Measurements from ENCODE around the gene CDCA3. TPM values are rescaled to one million over a fixed set of nuclear protein-coding genes. Genes with fewer than 3 reads are reported as not detected.

The CDCA3 gene
- total RNA-seq, 1 experiment from 2014 or later: 107 TPM

GRCh38 chr12:6821591-6822425 lies 29.3 kb downstream of the CDCA3 start, which contains the start of gene GPR162:
Gene GPR162, plus strand, starts transcription at chr12:6821821. Its CDS starts 2,078 bp downstream, at chr12:6823899.
- H3K9me3 ChIP-seq (ENCODE audit: low read depth, low read length, poor library complexity, severe bottlenecking): no peaks in the 10 kb centered on the region
- POLR2A ChIA-PET (ENCODE audit: low non-redundant PET): interaction anchor here (0.8 kb wide), 1 partner anchor 132 kb away, joined by 6 read pairs; no protein-coding TSS in a partner anchor
- peak within 1 kb of the TSS; percentile 62 for H3K4me3 ChIP-seq (ENCODE audit: low read depth, low read length, poor library complexity, severe bottlenecking)
- H3K4me1 ChIP-seq (ENCODE audit: insufficient read depth, low read length, poor library complexity, severe bottlenecking): peaks cover 29% of the 10 kb centered on the region
- BruUV-seq (replicated peaks): no TSS peak
- no peak for TF ChIP-seq EZH2 (IDR thresholded peaks at IDR 0.05; ENCODE audit: borderline replicate concordance, low read depth, low read length, poor library complexity, severe bottlenecking)
- no peak for TF ChIP-seq CTCF (conservative IDR thresholded peaks at IDR 0.05; ENCODE audit: low read depth, low read length)
- H3K27me3 ChIP-seq (replicated peaks; ENCODE audit: insufficient read depth, low read depth, low read length, poor library complexity): no peaks in the 10 kb centered on the region
- no peaks in the 10 kb centered on the region for H3K36me3 ChIP-seq (ENCODE audit: insufficient read depth, low read length, poor library complexity, severe bottlenecking)
- intact Hi-C loops (cut with micrococcal nuclease; ENCODE audit: unreplicated experiment): no loop called here
- peak; percentile 81 for DNase-seq (ENCODE audit: low spot score)
- CTCF ChIA-PET: interaction anchor here (0.5 to 1.9 kb wide), 4 partner anchors 47 to 157 kb away, joined by 3 to 6 read pairs (median 5); partner anchors contain the start of gene MLF2
- H3K27ac ChIP-seq (ENCODE audit: low read depth, low read length, poor library complexity, severe bottlenecking): peak within 1 kb of the TSS; percentile 69

GRCh38 chr12:6820166-6820565 lies 30.9 kb downstream of the CDCA3 start:
- no peak for TF ChIP-seq EZH2 (IDR thresholded peaks at IDR 0.05; ENCODE audit: borderline replicate concordance, low read depth, low read length, poor library complexity, severe bottlenecking)
- TF ChIP-seq CTCF (conservative IDR thresholded peaks at IDR 0.05; ENCODE audit: low read depth, low read length): no peak
- Histone ChIP-seq H3K27ac (ENCODE audit: low read depth, low read length, poor library complexity, severe bottlenecking) (no peak overlapping the region), H3K9me3 (ENCODE audit: low read depth, low read length, poor library complexity, severe bottlenecking) (no peaks in the 10 kb centered on the region), H3K27me3 (replicated peaks; ENCODE audit: insufficient read depth, low read depth, low read length, poor library complexity) (no peaks in the 10 kb centered on the region), H3K36me3 (ENCODE audit: insufficient read depth, low read length, poor library complexity, severe bottlenecking) (no peaks in the 10 kb centered on the region), H3K4me3 (ENCODE audit: low read depth, low read length, poor library complexity, severe bottlenecking) (no peak overlapping the region), H3K4me1 (ENCODE audit: insufficient read depth, low read length, poor library complexity, severe bottlenecking) (peaks cover 22% of the 10 kb centered on the region)
- intact Hi-C loops (cut with micrococcal nuclease; ENCODE audit: unreplicated experiment): no loop called here
- DNase-seq (ENCODE audit: low spot score): no peak
- POLR2A ChIA-PET (ENCODE audit: low non-redundant PET): no interaction called here
- CTCF ChIA-PET: no interaction called here
- BruUV-seq (replicated peaks): no TSS peak

- TF ChIP-seq CTCF (conservative IDR thresholded peaks at IDR 0.05; ENCODE audit: low read depth, low read length): no peak
- TF ChIP-seq EZH2 (IDR thresholded peaks at IDR 0.05; ENCODE audit: borderline replicate concordance, low read depth, low read length, poor library complexity, severe bottlenecking): no peak
These were observed 31.7 kb downstream of the CDCA3 start for GRCh38 chr12:6819106-6820030.

More at GRCh38 chr12:6819106-6820030, 31.7 kb downstream of the CDCA3 start:
- no peak overlapping the region for H3K27ac ChIP-seq (ENCODE audit: low read depth, low read length, poor library complexity, severe bottlenecking)
- no peak for DNase-seq (ENCODE audit: low spot score)
- CTCF ChIA-PET: interaction anchor here (0.6 kb wide), 1 partner anchor 64 kb away, joined by 4 read pairs; no protein-coding TSS in a partner anchor
- POLR2A ChIA-PET (ENCODE audit: low non-redundant PET): no interaction called here
- no TSS peak for BruUV-seq (replicated peaks)
- no peaks in the 10 kb centered on the region for H3K9me3 ChIP-seq (ENCODE audit: low read depth, low read length, poor library complexity, severe bottlenecking)
- intact Hi-C loops (cut with micrococcal nuclease; ENCODE audit: unreplicated experiment): no loop called here
- no peaks in the 10 kb centered on the region for H3K36me3 ChIP-seq (ENCODE audit: insufficient read depth, low read length, poor library complexity, severe bottlenecking)
- H3K4me1 ChIP-seq (ENCODE audit: insufficient read depth, low read length, poor library complexity, severe bottlenecking): peaks cover 22% of the 10 kb centered on the region
- no peak overlapping the region for H3K4me3 ChIP-seq (ENCODE audit: low read depth, low read length, poor library complexity, severe bottlenecking)
- no peaks in the 10 kb centered on the region for H3K27me3 ChIP-seq (replicated peaks; ENCODE audit: insufficient read depth, low read depth, low read length, poor library complexity)
